GM12878 (cell line): ENCODE measurements around the gene REM2. TPM values are rescaled to one million over a fixed set of nuclear protein-coding genes. Genes with fewer than 3 reads are reported as not detected.

Experiments used
- BRCA1 ChIP-seq: IDR thresholded peaks from 2 replicates; pipeline ENCODE4 v1.6.1; 2011; ENCODE audit warnings: low read depth, low read length, improper control_type of control experiment
- CHD1 ChIP-seq: IDR thresholded peaks from 2 replicates; pipeline ENCODE4 v1.6.1; 2012; ENCODE audit warnings: low read depth, low read length, improper control_type of control experiment
- FOXM1 ChIP-seq: IDR thresholded peaks from 2 replicates; pipeline ENCODE4 v1.6.1; 2012; ENCODE audit warnings: low read depth, mild to moderate bottlenecking, inconsistent platforms, low read length, moderate library complexity
- JUND ChIP-seq: IDR thresholded peaks from 2 replicates; pipeline ENCODE4 v1.6.1; 2012; ENCODE audit warnings: low read depth, mild to moderate bottlenecking, low read length, improper control_type of control experiment, moderate library complexity
- MTA3 ChIP-seq: IDR thresholded peaks from 2 replicates; pipeline ENCODE4 v1.6.1; 2012; ENCODE audit warnings: low read length, inconsistent platforms, borderline replicate concordance
- NBN ChIP-seq: fragments of 450-650 bp; IDR thresholded peaks from 2 replicates; pipeline ENCODE4 v1.6.1; 2016
- NFYB ChIP-seq: IDR thresholded peaks from 2 replicates; pipeline ENCODE4 v1.6.1; 2011; ENCODE audit warnings: low read depth, mild to moderate bottlenecking, low read length, improper control_type of control experiment, moderate library complexity; ENCODE audit not compliant: insufficient read depth
- PAX5 ChIP-seq: IDR thresholded peaks from 2 replicates; pipeline ENCODE4 v1.6.1; 2011; ENCODE audit warnings: low read depth, low read length, borderline replicate concordance
- SIN3A ChIP-seq: IDR thresholded peaks from 2 replicates; pipeline ENCODE4 v1.6.1; 2012; ENCODE audit warnings: low read depth, low read length, improper control_type of control experiment
- STAT3 ChIP-seq: IDR thresholded peaks from 2 replicates; pipeline ENCODE4 v1.6.1; 2011; ENCODE audit warnings: low read depth, low read length, improper control_type of control experiment
- TBL1XR1 ChIP-seq: IDR thresholded peaks from 2 replicates; pipeline ENCODE4 v1.6.1; 2012; ENCODE audit warnings: low read depth, low read length, improper control_type of control experiment
- ZZZ3 ChIP-seq: IDR thresholded peaks from 2 replicates; pipeline ENCODE4 v1.6.1; 2011; ENCODE audit warnings: low read depth; ENCODE audit not compliant: control insufficient read depth, insufficient read length
- polyA plus RNA-seq, 11 experiments: library from polyadenylated mRNA; depleted of rRNA in 4 of 11; unstranded in 6 of 11; stranded (reverse) in 5 of 11; fragments of >200 nt; fragmentation: Nextera tagmentation in 4 of 11; fragmentation: Illumina TruSeq in 1 of 11; extraction: Ambion mirVana in 4 of 11; extraction: Trizol in 1 of 11; gene quantifications; 1 replicate in 1 of 11; 2 replicates in 10 of 11; pipeline versions ENCODE4 v1.2.1 to v1.2.3, GENCODE V29; 2011 to 2016; ENCODE audit warnings: inconsistent platforms in 2 of 11, missing spikeins in 2 of 11, low read depth in 1 of 11
- total RNA-seq, 4 experiments: library from RNA; depleted of rRNA in 3 of 4; stranded (reverse); fragments of >200 nt in 3 of 4; fragmentation: Illumina TruSeq in 1 of 4; extraction: Trizol in 1 of 4; gene quantifications; 2 replicates each; pipeline versions ENCODE4 v1.2.1 to v1.2.3, GENCODE V29; 2013 to 2021
- TF ChIP-seq, protein P1 (sequence below): fragments of 450-650 bp; IDR thresholded peaks from 2 replicates; pipeline ENCODE4 v1.6.1; 2018; ENCODE audit warnings: mild to moderate bottlenecking, low read depth, moderate library complexity; ENCODE audit not compliant: partially characterized antibody
- TF ChIP-seq, protein P2 (sequence below): fragments of 450-650 bp; IDR thresholded peaks from 2 replicates; pipeline ENCODE4 v1.6.1; 2016; ENCODE audit warnings: mild to moderate bottlenecking
- TF ChIP-seq, protein P3 (sequence below): fragments of 450-650 bp; IDR thresholded peaks from 2 replicates; pipeline ENCODE4 v1.6.1; 2017; ENCODE audit warnings: mild to moderate bottlenecking, low read depth, inconsistent platforms; ENCODE audit not compliant: poor library complexity, severe bottlenecking
- TF ChIP-seq, protein P4 (sequence below): fragments of 450-650 bp; formaldehyde crosslinking; IDR thresholded peaks from 2 replicates; pipeline ENCODE4 v1.5.0; 2022; ENCODE audit warnings: mild to moderate bottlenecking, missing genetic modification characterization
- TF ChIP-seq, protein P5 (sequence below): fragments of 450-650 bp; IDR thresholded peaks from 2 replicates; pipeline ENCODE4 v1.6.1; 2017; ENCODE audit warnings: antibody characterized with exemption, mild to moderate bottlenecking, moderate library complexity

Gene REM2
- total and polyA plus RNA-seq, 10 of the 15 experiments (the other 5 are each of a cell fraction or from before 2014, with no cell fraction given), result 0.27 to 1.5 (median 0.83) TPM

DNA sequence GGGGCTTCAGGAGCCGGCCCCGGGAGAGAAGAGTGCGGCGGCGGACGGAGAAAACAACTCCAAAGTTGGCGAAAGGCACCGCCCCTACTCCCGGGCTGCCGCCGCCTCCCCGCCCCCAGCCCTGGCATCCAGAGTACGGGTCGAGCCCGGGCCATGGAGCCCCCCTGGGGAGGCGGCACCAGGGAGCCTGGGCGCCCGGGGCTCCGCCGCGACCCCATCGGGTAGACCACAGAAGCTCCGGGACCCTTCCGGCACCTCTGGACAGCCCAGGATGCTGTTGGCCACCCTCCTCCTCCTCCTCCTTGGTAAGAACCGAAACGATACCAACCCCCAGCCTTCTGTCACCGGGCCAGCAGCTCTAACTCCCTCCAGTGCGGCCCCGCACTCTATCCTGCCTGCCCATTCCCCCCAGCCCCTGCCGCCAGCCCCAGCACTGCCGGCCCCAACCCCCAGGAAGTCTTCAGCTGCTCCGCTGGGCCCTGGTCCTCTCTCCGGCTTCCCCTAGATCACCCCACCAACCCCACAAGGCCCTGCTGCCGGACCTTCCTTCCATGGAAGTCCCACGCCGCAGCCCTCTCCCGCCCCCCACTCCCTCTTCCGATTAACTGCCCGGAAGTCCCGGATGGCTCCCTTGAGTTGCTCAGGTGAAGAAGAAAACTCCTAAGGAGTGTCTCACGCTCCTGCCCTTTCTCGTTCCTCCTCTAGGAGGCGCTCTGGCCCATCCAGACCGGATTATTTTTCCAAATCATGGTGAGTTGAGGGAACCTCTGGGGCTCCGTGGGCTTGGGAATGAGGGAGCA is 10.8 kb upstream of the REM2 start (continued):
- TF ChIP-seq, protein P1, sequence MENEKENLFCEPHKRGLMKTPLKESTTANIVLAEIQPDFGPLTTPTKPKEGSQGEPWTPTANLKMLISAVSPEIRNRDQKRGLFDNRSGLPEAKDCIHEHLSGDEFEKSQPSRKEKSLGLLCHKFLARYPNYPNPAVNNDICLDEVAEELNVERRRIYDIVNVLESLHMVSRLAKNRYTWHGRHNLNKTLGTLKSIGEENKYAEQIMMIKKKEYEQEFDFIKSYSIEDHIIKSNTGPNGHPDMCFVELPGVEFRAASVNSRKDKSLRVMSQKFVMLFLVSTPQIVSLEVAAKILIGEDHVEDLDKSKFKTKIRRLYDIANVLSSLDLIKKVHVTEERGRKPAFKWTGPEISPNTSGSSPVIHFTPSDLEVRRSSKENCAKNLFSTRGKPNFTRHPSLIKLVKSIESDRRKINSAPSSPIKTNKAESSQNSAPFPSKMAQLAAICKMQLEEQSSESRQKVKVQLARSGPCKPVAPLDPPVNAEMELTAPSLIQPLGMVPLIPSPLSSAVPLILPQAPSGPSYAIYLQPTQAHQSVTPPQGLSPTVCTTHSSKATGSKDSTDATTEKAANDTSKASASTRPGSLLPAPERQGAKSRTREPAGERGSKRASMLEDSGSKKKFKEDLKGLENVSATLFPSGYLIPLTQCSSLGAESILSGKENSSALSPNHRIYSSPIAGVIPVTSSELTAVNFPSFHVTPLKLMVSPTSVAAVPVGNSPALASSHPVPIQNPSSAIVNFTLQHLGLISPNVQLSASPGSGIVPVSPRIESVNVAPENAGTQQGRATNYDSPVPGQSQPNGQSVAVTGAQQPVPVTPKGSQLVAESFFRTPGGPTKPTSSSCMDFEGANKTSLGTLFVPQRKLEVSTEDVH, result no peak
- no peak for TF ChIP-seq ZZZ3
- TF ChIP-seq MTA3, result no peak
- TF ChIP-seq TBL1XR1, result no peak
- no peak for TF ChIP-seq STAT3
- TF ChIP-seq PAX5, result no peak
- 0 out of 2 replicates have a peak, but pooled peaks have one; percentile 19 for TF ChIP-seq NBN
- TF ChIP-seq JUND, result no peak
- TF ChIP-seq, protein P2, sequence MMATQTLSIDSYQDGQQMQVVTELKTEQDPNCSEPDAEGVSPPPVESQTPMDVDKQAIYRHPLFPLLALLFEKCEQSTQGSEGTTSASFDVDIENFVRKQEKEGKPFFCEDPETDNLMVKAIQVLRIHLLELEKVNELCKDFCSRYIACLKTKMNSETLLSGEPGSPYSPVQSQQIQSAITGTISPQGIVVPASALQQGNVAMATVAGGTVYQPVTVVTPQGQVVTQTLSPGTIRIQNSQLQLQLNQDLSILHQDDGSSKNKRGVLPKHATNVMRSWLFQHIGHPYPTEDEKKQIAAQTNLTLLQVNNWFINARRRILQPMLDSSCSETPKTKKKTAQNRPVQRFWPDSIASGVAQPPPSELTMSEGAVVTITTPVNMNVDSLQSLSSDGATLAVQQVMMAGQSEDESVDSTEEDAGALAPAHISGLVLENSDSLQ, result no peak
- no peak for TF ChIP-seq NFYB
- TF ChIP-seq, protein P3, sequence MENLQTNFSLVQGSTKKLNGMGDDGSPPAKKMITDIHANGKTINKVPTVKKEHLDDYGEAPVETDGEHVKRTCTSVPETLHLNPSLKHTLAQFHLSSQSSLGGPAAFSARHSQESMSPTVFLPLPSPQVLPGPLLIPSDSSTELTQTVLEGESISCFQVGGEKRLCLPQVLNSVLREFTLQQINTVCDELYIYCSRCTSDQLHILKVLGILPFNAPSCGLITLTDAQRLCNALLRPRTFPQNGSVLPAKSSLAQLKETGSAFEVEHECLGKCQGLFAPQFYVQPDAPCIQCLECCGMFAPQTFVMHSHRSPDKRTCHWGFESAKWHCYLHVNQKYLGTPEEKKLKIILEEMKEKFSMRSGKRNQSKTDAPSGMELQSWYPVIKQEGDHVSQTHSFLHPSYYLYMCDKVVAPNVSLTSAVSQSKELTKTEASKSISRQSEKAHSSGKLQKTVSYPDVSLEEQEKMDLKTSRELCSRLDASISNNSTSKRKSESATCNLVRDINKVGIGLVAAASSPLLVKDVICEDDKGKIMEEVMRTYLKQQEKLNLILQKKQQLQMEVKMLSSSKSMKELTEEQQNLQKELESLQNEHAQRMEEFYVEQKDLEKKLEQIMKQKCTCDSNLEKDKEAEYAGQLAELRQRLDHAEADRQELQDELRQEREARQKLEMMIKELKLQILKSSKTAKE, result peak; percentile 59
- TF ChIP-seq SIN3A, result peak; percentile 53; the same call in 1 of the 2 replicates
- TF ChIP-seq, protein P4, sequence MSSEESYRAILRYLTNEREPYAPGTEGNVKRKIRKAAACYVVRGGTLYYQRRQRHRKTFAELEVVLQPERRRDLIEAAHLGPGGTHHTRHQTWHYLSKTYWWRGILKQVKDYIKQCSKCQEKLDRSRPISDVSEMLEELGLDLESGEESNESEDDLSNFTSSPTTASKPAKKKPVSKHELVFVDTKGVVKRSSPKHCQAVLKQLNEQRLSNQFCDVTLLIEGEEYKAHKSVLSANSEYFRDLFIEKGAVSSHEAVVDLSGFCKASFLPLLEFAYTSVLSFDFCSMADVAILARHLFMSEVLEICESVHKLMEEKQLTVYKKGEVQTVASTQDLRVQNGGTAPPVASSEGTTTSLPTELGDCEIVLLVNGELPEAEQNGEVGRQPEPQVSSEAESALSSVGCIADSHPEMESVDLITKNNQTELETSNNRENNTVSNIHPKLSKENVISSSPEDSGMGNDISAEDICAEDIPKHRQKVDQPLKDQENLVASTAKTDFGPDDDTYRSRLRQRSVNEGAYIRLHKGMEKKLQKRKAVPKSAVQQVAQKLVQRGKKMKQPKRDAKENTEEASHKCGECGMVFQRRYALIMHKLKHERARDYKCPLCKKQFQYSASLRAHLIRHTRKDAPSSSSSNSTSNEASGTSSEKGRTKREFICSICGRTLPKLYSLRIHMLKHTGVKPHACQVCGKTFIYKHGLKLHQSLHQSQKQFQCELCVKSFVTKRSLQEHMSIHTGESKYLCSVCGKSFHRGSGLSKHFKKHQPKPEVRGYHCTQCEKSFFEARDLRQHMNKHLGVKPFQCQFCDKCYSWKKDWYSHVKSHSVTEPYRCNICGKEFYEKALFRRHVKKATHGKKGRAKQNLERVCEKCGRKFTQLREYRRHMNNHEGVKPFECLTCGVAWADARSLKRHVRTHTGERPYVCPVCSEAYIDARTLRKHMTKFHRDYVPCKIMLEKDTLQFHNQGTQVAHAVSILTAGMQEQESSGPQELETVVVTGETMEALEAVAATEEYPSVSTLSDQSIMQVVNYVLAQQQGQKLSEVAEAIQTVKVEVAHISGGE (CRISPR knock-in tag), result no peak
- TF ChIP-seq FOXM1, result no peak
- TF ChIP-seq, protein P5, sequence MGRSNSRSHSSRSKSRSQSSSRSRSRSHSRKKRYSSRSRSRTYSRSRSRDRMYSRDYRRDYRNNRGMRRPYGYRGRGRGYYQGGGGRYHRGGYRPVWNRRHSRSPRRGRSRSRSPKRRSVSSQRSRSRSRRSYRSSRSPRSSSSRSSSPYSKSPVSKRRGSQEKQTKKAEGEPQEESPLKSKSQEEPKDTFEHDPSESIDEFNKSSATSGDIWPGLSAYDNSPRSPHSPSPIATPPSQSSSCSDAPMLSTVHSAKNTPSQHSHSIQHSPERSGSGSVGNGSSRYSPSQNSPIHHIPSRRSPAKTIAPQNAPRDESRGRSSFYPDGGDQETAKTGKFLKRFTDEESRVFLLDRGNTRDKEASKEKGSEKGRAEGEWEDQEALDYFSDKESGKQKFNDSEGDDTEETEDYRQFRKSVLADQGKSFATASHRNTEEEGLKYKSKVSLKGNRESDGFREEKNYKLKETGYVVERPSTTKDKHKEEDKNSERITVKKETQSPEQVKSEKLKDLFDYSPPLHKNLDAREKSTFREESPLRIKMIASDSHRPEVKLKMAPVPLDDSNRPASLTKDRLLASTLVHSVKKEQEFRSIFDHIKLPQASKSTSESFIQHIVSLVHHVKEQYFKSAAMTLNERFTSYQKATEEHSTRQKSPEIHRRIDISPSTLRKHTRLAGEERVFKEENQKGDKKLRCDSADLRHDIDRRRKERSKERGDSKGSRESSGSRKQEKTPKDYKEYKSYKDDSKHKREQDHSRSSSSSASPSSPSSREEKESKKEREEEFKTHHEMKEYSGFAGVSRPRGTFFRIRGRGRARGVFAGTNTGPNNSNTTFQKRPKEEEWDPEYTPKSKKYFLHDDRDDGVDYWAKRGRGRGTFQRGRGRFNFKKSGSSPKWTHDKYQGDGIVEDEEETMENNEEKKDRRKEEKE, result no peak
- TF ChIP-seq BRCA1, result no peak
- no peak for TF ChIP-seq CHD1
